Measurements from ENCODE around the gene RAD51C.
"Not testable (repeated sequence)": the region's sequence is repeated elsewhere in the genome, so short reads cannot be mapped to it uniquely, and the experiment has no call there.

The RAD51C gene

DNA sequence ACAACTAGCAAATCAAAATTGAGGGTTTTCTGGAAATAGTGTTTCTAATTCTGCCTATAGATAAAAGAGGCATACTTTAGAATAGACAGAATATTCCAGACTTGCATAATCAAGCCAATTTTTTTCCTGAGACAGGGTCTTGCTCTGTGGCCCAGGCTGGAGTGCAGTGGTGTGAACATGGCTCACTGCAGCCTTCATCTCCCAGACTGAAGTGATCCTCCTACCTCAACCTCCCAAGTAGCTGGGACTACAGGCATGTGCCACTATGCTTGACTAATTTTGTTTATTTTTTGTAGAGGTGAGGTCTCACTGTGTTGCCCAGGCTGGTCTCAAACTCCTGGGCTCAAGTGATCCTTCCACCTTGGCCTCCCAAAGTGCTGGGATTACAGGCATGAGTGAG lies 57.2 kb downstream of the RAD51C start:
- not testable (repeated sequence) for DNase-seq

DNA sequence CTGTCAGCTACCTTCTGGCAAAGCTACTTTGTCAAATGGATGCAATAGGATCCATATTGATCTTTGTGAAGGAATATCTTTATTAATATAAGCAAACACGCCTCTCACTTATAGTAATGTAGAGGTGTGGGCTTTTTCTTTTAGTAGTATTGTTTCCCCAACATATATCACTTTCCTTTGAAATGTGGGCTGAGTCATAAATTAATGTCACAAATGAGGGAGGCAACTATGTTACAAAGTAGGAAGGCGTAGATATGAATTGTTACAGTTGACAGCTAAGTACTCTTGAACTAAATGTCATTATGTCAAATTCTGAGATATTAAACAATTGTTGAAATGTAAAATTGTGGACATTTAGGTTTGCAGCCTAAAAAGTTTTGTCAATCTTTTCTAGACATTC lies 60.6 kb downstream of the RAD51C start:
- DNase-seq: no peak

DNA sequence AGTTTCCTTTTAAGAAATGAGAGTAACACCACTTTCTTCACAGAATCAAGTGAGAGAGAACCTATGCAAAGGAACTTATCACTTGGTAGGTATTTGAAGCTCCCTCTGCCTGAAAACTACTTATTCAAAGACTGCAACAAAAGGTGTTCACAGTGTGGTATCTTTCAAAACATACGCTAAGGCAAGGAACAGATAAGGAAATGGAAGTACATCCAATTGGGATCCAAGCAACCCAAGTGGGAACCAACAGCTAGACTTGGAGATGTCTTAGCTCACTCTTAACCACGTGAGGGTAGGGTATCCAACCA lies 62.8 kb downstream of the RAD51C start:
- DNase-seq: no peak

DNA sequence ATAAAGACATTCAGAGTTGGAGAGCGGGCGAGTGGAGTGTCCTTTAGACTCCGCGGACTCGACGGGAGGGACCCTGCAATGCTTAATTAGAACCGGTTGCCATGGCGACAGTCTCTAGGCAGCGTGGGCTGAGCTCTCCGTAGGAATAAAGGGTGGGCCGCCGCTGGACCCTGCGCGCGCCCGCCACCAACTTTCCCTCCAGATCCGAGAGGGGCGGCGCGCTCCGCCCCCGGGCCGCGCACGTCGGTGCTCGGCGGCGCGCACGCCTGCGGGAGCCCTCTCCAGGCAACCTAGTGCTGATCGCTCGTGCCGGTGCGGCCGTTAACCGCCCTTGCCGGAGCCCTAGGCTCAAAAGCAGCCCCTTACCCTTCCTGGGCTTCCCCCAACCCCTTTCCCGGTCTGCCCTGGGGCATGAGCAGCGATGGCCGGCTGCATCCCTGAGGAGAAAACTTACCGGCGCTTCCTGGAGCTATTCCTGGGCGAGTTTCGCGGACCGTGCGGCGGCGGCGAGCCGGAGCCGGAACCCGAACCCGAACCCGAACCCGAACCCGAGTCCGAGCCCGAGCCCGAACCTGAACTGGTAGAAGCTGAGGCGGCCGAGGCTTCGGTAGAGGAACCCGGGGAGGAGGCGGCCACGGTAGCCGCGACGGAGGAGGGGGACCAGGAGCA lies 63.3 kb downstream of the RAD51C start, which contains the start of gene PPM1E:
Gene PPM1E, plus strand, starts transcription at position 278 of the 669 bp plus-strand sequence.
- peak; percentile 48 for DNase-seq

DNA sequence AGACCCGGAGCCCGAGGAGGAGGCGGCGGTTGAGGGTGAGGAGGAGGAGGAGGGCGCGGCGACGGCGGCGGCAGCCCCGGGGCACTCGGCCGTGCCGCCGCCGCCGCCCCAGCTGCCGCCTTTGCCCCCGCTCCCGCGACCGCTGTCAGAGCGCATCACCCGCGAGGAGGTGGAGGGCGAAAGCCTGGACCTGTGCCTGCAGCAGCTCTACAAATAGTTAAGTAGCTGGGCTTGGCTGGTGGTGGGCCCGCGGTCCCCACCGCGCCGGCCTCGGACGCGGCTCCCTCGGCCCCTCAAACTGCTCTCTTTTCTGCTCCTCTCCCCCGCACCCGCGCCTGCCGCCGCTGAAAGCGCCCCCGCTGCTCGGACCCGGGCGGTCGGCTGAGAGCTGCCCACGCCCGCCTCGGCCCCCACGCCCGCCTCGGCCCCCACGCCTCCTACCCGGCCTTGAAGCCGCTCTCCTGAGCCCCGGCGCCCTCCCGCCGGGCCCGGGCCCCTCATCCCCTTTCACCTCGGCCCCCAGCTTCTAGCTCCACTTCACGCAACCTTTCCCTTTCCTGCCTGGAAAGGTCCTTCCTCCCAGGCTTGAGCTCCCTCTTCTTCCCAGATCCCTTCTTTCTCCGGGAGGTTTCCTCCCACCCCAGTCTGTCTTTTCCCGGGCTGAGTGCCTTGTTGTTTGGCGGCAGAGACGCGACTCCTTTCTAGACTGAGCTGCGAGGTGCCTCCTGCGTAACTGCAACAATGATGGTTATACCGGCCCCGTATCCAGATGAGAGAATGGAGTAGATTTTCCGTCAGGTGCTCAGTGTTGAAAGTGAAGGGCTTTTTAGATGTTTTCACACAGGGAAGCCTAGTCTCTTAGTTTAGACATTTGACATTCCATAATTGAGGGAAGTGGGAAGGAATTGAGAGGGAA lies 64.1 kb downstream of the RAD51C start:
- DNase-seq: peak; percentile 32

DNA sequence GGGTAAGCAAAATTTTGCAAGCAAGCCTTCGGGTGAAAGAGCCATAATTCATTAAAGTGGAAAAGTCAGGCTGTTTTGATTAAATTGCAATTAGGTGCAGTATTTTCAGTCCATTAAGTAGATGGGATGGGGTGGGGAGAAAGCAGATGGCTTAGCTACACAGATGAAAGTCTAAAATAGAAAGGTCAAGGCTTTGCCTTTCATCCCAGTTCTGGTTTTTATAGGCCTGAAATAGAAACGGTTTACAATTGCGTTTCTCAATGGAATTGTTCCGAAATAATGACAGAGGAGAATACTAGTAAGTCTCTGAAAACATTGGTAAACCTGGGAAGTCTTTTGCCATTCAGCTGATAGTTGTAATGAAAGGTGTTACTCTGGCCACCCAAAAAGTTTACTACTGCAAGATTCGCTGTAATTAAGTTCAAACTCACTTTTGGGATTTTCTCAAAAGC lies 64.8 kb downstream of the RAD51C start:
- DNase-seq: no peak

DNA sequence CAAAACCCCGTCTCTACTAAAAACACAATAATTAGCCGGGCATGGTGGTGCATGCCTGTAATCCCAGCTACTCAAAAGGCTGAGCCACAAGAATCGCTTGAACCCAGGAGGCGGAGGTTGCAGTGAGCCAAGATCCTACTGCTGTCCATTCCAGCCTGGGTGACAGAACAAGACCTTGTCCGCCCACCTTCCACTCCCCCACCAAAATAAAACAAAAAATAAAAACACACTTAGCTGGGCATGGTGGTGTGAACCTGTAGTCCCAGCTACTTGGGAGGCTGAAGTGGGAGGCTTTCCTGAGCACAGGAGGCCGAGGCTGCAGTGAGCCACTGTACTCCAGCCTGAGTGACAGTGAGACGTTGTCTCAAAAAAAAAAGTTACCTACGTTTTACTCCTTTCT lies 66.5 kb downstream of the RAD51C start:
- no peak for DNase-seq

DNA sequence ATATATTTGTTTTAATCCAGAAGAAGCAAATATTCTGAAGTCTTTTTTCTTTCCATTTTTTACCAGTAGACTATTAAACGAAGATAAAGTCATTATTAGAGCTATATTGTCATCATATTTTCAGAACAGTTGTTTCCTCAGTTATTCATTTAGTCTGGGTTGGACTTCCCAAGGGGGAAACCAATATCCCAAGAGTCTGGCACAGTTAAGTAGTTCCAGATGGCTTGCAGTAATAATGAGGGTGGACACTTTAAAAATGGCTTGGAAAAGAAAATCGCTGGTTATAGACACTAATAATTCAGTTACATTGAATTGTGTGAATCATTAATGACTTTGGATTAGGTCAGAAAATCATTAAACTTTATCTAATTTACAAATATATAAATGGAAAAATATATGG lies 67.1 kb downstream of the RAD51C start:
- no peak for DNase-seq

DNA sequence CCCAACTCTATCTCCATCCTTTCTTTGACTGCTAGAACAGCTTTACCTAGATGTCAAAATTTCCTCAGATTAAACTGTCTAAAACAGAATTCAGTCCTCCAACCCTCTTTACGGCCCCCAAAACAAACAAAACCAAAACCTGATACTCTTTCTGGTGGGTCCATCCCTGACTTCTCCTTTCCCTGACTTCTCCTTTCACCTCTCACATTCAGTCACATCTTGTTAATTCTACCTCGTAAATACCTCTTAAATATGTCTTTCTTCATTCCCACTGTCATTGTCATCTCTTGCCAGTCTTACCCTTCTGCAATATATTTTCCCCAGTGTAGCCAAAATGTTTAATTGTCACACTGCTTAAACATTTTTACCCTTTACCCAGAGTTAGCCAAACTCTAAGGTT lies 67.8 kb downstream of the RAD51C start:
- no peak for DNase-seq

DNA sequence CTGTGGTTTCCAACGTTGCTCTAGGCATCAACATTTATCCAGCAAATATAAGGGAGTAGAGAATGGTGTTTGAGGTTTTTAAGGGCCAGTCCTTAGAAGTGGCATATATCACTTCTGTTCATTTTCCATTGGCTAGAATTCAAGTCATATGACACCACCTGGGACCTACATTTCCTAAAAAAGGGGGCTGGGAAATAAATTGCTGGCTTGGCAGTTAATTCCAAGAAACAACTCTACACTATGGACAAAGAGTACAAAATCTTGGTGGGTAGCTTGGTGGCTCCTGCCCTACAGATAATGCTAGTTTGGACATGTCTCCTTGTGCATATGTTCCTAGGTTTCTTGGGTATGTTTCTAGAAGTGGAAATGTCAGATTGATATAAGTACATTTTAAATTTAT lies 70.9 kb downstream of the RAD51C start:
- DNase-seq: no peak

DNA sequence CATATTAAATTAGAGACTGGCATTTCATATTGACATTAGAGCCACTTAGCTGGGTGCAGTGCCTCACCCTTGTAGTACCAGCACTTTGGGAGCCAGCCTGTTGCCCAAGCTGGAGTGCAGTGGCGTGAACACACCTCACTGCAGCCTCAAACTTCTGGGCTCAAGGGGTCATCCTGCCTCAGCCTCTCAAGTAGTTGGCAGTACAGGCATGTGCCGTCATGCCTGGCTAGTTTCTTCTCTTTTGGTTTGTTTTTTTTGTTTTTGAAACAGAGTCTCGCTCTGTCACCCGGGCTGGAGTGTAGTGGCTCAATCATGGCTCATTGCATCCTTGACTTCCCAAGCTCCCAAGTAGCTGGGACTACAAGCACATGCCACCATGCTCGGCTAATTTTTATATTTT lies 72.0 kb downstream of the RAD51C start:
- no peak for DNase-seq

DNA sequence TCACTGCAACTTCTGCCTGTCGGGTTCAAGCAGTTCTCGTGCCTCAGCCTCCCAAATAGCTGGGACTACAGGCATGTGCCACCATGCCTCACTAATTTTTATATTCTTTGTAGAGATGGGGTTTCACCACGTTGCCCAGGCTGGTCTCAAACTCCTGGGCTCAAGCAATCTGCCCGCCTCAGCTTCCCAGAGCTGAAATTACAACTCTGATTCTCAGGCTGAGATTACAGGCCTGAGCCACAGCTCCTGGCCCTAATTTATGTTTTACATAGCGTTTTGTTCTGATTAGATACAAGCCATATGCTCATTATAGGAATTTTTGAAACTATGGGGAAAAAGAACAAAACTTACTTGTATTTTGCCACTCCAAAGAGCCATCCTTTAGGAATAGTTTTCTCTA lies 86.1 kb downstream of the RAD51C start:
- DNase-seq: not testable (repeated sequence)

DNA sequence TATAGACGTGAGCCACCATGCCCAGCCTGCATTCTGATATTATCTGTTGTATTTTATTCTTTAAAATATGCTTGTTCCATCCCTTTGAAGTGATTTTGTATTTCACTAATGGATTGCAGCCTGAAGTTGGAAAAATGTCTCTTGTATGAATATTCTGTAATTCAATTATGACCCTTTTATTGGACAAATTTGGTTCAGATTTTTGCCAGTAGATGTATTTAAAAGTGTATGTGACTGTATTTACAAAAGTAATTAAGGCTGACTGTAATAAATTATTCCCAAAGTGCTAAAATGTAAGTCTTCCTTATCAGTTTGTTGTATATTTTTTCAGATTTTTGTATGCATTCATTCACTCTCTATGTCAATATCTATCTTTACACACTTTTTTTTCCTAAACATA lies 87.0 kb downstream of the RAD51C start:
- no peak for DNase-seq

DNA sequence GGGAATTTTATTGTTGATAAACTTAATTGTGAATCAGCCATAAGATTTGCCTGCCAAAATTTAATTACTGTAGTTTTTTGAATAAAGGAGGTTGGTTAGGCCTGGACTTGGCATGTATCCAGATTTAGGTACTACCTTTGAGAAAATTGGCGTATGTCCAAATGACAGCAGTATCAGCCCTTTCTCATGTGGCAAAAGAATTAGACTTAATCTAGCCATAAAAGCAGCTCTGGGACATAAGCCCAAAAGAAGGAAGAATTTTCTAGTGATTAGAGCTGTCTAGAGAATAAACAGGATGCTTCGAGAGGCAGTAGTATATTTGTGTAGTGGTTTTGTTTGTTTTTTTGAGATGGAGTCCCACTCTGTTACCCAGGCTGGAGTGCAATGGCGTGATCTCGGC lies 91.0 kb downstream of the RAD51C start:
- DNase-seq: no peak

DNA sequence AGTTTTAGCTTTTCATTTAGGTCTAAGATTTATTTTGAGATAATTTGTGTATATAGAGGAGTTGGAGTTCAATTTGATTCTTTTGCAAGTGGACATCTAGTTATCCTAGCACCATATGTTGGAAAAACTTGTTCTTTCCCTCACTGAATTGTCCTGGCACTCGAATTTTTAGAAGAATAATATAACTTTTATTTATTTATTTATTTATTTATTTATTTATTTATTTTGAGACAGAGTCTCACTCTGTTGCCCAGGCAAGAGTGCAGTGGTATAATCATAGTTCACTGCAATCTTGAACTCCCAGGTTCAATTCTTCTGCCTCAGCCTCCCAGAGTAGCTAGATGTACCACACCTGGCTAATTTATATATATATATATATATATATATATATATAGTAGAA lies 92.7 kb downstream of the RAD51C start:
- no peak for DNase-seq
